GM10248 (cell line): ENCODE data around the gene VPS25.
"Not testable (repeated sequence)": the region's sequence is repeated elsewhere in the genome, so short reads cannot be mapped to it uniquely, and the experiment has no call there.

Experiments used
- CTCF ChIA-PET: fragments of 300-600 bp; sonication (Branson Sonifier 250); formaldehyde crosslinking; extraction: SDS; loops from one replicate; lab custom pipeline; 2021; ENCODE audit warnings: antibody characterized with exemption; lab: Yijun Ruan, JAX
- POLR2A ChIA-PET: fragments of 350-650 bp; sonication (Branson Sonifier 250); formaldehyde crosslinking; extraction: SDS; loops from one replicate; lab custom pipeline; 2020; ENCODE audit warnings: antibody characterized with exemption; lab: Yijun Ruan, JAX
- DNase-seq: peaks from one replicate; pipeline ENCODE4 v3.0.0; 2012; ENCODE audit errors: extremely low spot score
- TF ChIP-seq, protein P1 (sequence below): IDR thresholded peaks from 2 replicates; pipeline ENCODE4 v1.5.1; 2012; ENCODE audit warnings: mild to moderate bottlenecking, low read depth; ENCODE audit errors: extremely low read depth, missing control alignments, control extremely low read depth

VPS25 gene

DNA sequence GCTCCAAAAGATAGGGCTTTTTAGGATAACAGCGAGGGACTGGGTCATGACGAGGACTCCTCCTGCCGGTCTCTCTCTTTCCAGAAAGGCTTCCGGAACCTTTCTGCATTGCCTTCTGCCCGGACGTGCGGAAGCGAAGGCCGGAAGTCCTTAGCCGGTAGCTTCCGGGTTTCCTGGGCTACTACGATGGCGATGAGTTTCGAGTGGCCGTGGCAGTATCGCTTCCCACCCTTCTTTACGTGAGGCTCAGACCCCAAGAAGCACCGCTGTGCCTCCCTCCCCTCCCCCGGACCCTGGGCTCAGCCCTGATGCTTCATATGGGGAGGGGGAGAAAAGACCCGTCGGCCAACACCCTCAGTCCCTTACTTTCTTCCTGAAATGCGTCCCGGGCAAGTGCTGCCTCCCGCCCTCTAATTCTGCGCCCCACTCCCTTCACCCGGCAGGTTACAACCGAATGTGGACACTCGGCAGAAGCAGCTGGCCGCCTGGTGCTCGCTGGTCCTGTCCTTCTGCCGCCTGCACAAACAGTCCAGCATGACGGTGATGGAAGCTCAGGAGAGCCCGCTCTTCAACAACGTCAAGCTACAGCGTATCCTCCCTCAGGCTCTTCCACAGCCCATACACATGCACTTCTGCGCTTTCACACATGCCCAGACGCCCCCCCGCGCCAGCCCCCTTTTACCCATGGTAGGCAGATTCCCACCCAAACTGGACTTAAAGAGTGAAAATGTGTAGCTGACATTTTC, at the start of gene VPS25:
VPS25 (plus strand) TSS at position 160 of the 746 bp plus-strand sequence; CDS start at position 187, 27 bp downstream.
- ChIA-PET CTCF (interaction anchor here (1.2 to 3.6 kb wide), 9 partner anchors 10 to 225 kb away, joined by 3 to 31 read pairs (median 4); partner anchors contain the start of genes BECN1, PSMC3IP, RAMP2 and RPL27), POLR2A (interaction anchor here (1.1 kb wide), 2 partner anchors 90 to 237 kb away, joined by 3 read pairs; partner anchors contain the start of gene NAGLU)
- TF ChIP-seq, protein P1, sequence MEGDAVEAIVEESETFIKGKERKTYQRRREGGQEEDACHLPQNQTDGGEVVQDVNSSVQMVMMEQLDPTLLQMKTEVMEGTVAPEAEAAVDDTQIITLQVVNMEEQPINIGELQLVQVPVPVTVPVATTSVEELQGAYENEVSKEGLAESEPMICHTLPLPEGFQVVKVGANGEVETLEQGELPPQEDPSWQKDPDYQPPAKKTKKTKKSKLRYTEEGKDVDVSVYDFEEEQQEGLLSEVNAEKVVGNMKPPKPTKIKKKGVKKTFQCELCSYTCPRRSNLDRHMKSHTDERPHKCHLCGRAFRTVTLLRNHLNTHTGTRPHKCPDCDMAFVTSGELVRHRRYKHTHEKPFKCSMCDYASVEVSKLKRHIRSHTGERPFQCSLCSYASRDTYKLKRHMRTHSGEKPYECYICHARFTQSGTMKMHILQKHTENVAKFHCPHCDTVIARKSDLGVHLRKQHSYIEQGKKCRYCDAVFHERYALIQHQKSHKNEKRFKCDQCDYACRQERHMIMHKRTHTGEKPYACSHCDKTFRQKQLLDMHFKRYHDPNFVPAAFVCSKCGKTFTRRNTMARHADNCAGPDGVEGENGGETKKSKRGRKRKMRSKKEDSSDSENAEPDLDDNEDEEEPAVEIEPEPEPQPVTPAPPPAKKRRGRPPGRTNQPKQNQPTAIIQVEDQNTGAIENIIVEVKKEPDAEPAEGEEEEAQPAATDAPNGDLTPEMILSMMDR: no peak
- peak; percentile 88 for DNase-seq

DNA sequence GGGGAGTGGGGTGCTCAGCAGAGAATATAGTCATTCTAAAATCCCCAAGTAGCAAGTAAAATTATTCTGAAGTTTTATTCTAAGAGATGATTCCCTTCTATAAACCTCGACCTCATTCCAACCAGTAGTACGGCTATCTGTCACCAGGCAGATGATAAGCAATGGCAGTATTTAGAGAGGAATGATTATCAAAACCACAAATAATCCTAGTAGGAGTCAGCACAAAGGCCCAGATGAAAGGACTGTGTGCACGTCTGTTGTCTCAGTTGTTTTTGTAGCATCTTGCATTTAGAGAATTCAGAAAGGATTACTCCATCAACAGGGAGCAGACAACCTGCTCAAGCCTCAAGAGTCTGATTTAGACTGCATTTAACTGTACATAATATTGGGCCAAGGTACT, 49.6 kb upstream of the VPS25 start:
- ChIA-PET POLR2A (no interaction called here), CTCF (interaction anchor here (1.3 to 1.7 kb wide), 2 partner anchors 10 to 145 kb away, joined by 5 to 6 read pairs; partner anchors contain the start of gene PSMC3IP)
- TF ChIP-seq, protein P1: no peak

DNA sequence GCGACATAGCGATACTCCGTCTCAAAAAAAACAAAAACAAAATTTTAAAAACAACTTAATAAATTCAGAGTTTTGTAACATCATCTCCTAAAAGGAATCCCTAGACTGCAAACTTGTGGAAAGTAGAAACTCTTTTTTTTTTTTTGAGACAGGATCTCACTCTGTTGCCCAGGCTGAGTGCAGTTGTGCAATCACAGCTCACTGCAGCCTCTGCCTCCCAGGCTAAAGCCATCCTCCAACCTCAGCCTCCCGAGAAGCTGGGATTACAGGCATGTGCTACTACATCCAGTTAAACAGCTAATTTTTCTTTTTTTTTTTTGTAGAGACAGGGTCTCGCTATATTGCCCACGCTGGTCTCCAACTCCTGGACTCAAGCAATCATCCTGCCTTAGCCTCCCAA, 48.1 kb upstream of the VPS25 start:
- POLR2A ChIA-PET: interaction anchor here (0.7 kb wide), 2 partner anchors 93 to 1053 kb away, joined by 3 to 4 read pairs; no protein-coding TSS in a partner anchor
- CTCF ChIA-PET: interaction anchor here (1.3 to 3.2 kb wide), 7 partner anchors 11 to 146 kb away, joined by 3 to 18 read pairs (median 5); partner anchors contain the start of genes BECN1 and PSMC3IP
- DNase-seq: no peak
- TF ChIP-seq, protein P1: no peak

More for the DNA sequence above, 49.6 kb upstream of the VPS25 start:
- DNase-seq: no peak

DNA sequence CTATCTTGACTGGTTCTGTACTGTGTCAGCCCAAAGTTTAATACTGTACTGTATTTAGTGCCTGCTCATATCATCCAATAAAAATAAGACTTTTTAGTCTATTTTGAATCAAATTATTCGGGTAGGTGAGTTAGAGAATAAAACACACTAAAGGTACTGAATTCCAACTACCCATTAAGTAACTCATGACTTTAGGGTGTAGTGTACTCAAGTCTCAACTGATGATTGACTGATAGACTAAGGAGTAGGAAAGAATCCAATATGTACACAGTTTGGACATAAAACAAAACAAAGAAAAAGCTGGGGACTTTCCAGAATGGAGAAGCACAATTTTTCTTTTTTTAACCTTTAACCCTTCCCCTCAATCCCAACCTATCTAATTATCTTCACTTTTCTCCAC, 32.5 kb upstream of the VPS25 start:
- TF ChIP-seq, protein P1: no peak
- ChIA-PET POLR2A (no interaction called here), CTCF (no interaction called here)
- DNase-seq: no peak

DNA sequence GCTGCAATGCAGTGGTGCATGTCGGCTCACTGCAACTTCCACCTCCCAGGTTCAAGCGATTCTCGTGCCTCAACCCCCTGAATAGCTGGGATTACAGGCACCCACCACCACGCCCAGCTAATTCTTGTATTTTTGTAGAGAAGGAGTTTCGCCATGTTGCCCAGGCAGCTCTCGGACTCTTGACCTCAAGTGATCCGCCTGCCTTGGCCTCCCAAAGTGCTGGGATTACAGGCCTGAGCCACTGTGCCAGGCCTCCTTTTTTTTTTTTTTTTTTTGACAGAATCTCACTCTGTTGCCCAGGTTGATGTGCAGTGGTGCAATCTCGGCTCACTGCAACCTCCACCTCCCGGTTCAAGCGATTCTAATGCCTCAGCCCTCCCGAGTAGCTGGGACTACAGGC, 30.3 kb upstream of the VPS25 start:
- POLR2A ChIA-PET, DNase-seq: not testable (repeated sequence)
- CTCF ChIA-PET: interaction anchor here (1.1 to 2.9 kb wide), 10 partner anchors 11 to 82 kb away, joined by 3 to 13 read pairs (median 3); partner anchors contain the start of genes RAMP2 and VPS25

DNA sequence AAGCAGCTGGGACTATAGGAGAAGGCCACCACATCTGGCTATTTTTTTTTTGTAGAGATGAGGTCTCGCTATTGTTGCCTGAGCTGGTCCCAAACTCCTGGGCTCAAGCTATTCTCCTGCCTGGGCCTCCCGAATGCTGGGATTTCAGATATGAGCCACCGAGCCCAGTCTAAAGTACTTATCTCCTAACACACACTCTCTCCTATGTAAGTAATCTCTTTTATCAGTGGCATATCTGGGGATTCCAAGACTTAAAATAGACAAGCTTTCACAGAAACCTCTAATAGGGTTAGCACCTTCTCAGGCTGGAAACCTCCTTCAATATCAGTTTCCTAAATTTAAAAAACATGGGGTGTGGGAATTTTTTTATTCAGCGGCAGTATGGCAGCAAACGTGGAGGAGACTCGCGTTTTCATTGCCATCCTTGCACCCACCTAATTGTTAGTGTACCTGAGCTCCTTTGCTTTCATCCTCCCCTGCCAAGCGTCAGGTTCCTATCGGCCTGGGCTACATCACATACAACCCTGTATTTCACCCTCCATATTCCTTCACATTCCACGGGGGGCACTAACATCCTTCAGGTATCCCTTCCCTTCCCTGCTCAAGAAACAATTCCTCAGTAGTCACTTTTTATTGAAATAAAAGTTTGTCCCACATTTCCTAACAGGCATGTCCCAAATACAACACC, 29.5 kb upstream of the VPS25 start:
- TF ChIP-seq, protein P1: no peak
- POLR2A ChIA-PET: no interaction called here
- no peak for DNase-seq
- CTCF ChIA-PET: interaction anchor here (1.0 to 2.9 kb wide), 7 partner anchors 12 to 157 kb away, joined by 3 to 13 read pairs (median 3); partner anchors contain the start of genes RAMP2 and VPS25
